Limb (tissue), 2 donors: ENCODE measurements around the gene C1orf198.

Experiments used
- DNase-seq, 2 donors: peaks; one replicate each; pipeline ENCODE4 v3.0.0-alpha.2; 2016; ENCODE audit errors: extremely low spot score in 2 of 2

C1orf198 gene

GRCh38 chr1:230892018-230892491 lies 23.7 kb upstream of the C1orf198 start:
- no peak for DNase-seq

- no peak for DNase-seq
These were observed 23.1 kb upstream of the C1orf198 start for GRCh38 chr1:230891413-230891812.

GRCh38 chr1:230884646-230885045 lies 16.3 kb upstream of the C1orf198 start:
- no peak for DNase-seq

- DNase-seq = no peak
These were observed 15.6 kb upstream of the C1orf198 start for GRCh38 chr1:230883967-230884366.

- no peak for DNase-seq
These were observed 11.5 kb upstream of the C1orf198 start for GRCh38 chr1:230879778-230880177.

- peak in 1 of 2 donors; percentile 74 for DNase-seq
These were observed 10.3 kb upstream of the C1orf198 start for GRCh38 chr1:230878591-230878990.

- DNase-seq = no peak
These were observed 9.7 kb upstream of the C1orf198 start for GRCh38 chr1:230877924-230878590.

- DNase-seq = no peak
These were observed 9.0 kb upstream of the C1orf198 start for GRCh38 chr1:230877146-230877923.

GRCh38 chr1:230876660-230877059 lies 8.3 kb upstream of the C1orf198 start:
- no peak for DNase-seq

- DNase-seq = no peak
These were observed 7.0 kb upstream of the C1orf198 start for GRCh38 chr1:230875370-230875769.

- no peak for DNase-seq
These were observed 2.6 kb upstream of the C1orf198 start for GRCh38 chr1:230870916-230871315.

- peak in 1 of 2 donors; percentile 47 for DNase-seq
These were observed 1.2 kb upstream of the C1orf198 start for GRCh38 chr1:230869500-230869899.

GRCh38 chr1:230868736-230869385 lies 540 bp upstream of the C1orf198 start:
- DNase-seq = peak in 1 of 2 donors; percentile 62

- no peak for DNase-seq
These were observed 1.0 kb downstream of the C1orf198 start for GRCh38 chr1:230867101-230867902.

GRCh38 chr1:230866171-230867070 lies 1.9 kb downstream of the C1orf198 start:
- peak in 1 of 2 donors; percentile 47 for DNase-seq

GRCh38 chr1:230865062-230865817 lies 3.1 kb downstream of the C1orf198 start:
- no peak for DNase-seq

GRCh38 chr1:230864441-230864840 lies 3.9 kb downstream of the C1orf198 start:
- no peak for DNase-seq

- DNase-seq = no peak
These were observed 4.9 kb downstream of the C1orf198 start for GRCh38 chr1:230863449-230863848.

- DNase-seq = no peak
These were observed 6.2 kb downstream of the C1orf198 start for GRCh38 chr1:230861970-230862595.
